K562 (cell line): ENCODE data around the gene TEX54. TPM values are rescaled to one million over a fixed set of nuclear protein-coding genes. Genes with fewer than 3 reads are reported as not detected.

Experiments
- ATAC-seq: fragments of 200-7000 bp; cut with Tn5 transposase; 3 replicates; pipeline ENCODE4 v1.9.1; 2020; ENCODE audit warnings: moderate library complexity
- BruUV-seq: library from RNA; stranded (reverse); fragments of 400-500 nt; replicated peaks from 2 replicates; lab custom pipeline; 2021; lab: Mats Ljungman, UMichigan
- CTCF ChIA-PET: fragments of 300-600 bp; formaldehyde crosslinking; extraction: SDS; loops from one replicate; lab custom pipeline; 2021; ENCODE audit warnings: low intra/inter-chr PET ratio; lab: Yijun Ruan, JAX
- POLR2A ChIA-PET: fragments of 300-600, 350-650 bp; sonication (Branson Sonifier 250); formaldehyde crosslinking; extraction: SDS; loops from one replicate; lab custom pipeline; 2021; ENCODE audit warnings: antibody characterized with exemption, inconsistent platforms; lab: Yijun Ruan, JAX
- DNase-seq, 4 experiments: peaks; one replicate each; pipeline versions ENCODE4 v3.0.0 to v3.0.0-alpha.2; 2011 to 2018; ENCODE audit warnings: low spot score in 3 of 4, mixed read lengths in 3 of 4; ENCODE audit errors: extremely low read depth in 1 of 4
- FAIRE-seq: peaks from 2 replicates; lab custom pipeline; 2011; peaks lifted over from hg19 to GRCh38; lab: Jason Lieb, UNC
- H2AFZ ChIP-seq: 2 replicates; pipeline ENCODE4 v1.6.0; 2011; ENCODE audit warnings: low read depth, low read length, control low read depth, inconsistent platforms
- H3K27ac ChIP-seq: fragments of 200-600 bp; 3 replicates; pipeline ENCODE4 v1.8.0; 2011; ENCODE audit warnings: low read depth, mild to moderate bottlenecking, control low read depth, inconsistent platforms, low read length, moderate library complexity, mixed read lengths; ENCODE audit errors: extremely low read depth
- H3K27me3 ChIP-seq, 2 experiments: fragments of 300-600 bp in 1 of 2; 2 replicates in 1 of 2; 3 replicates in 1 of 2; pipeline versions ENCODE4 v1.6.0 to v1.8.0; 2011; ENCODE audit warnings: inconsistent platforms in 2 of 2, low read length in 2 of 2, mild to moderate bottlenecking in 1 of 2, mixed read lengths in 1 of 2, moderate library complexity in 1 of 2; ENCODE audit not compliant: control insufficient read depth in 2 of 2, insufficient read depth in 2 of 2
- H3K36me3 ChIP-seq: fragments of 300-600 bp; 3 replicates; pipeline ENCODE4 v1.8.0; 2011; ENCODE audit warnings: mild to moderate bottlenecking, low read length, inconsistent platforms; ENCODE audit not compliant: control insufficient read depth, insufficient read depth
- H3K4me1 ChIP-seq, 2 experiments: fragments of 200-600 bp in 1 of 2; replicated peaks in 1 of 2; 2 replicates in 1 of 2; 3 replicates in 1 of 2; pipeline versions ENCODE4 v1.5.1 to v1.8.0; 2011; ENCODE audit warnings: inconsistent platforms in 2 of 2, low read length in 2 of 2, mild to moderate bottlenecking in 1 of 2, mixed read lengths in 1 of 2, moderate library complexity in 1 of 2; ENCODE audit not compliant: control insufficient read depth in 2 of 2, insufficient read depth in 2 of 2
- H3K4me2 ChIP-seq: 2 replicates; pipeline ENCODE4 v1.6.1; 2011; ENCODE audit warnings: low read length, control low read depth, inconsistent platforms, mixed read lengths; ENCODE audit not compliant: insufficient read depth
- H3K4me3 ChIP-seq: fragments of 200-600 bp; sonication (generic), shearing (Covaris generic); 2 replicates; pipeline ENCODE4 v1.5.1; 2016; ENCODE audit warnings: control low read depth, inconsistent platforms
- H3K79me2 ChIP-seq: fragments of 200-600 bp; 3 replicates; pipeline ENCODE4 v1.8.0; 2011; ENCODE audit warnings: low read length, inconsistent platforms; ENCODE audit not compliant: control insufficient read depth, insufficient read depth
- H3K9ac ChIP-seq, 2 experiments: 2 replicates each; pipeline versions ENCODE4 v1.6.0 to v1.6.1; 2011; ENCODE audit warnings: low read depth in 2 of 2, low read length in 2 of 2, control low read depth in 1 of 2, inconsistent platforms in 1 of 2, mild to moderate bottlenecking in 1 of 2, mixed read lengths in 1 of 2; ENCODE audit not compliant: insufficient read depth in 1 of 2
- H3K9me1 ChIP-seq: one replicate; pipeline ENCODE4 v1.6.0; 2011; ENCODE audit warnings: inconsistent platforms, mild to moderate bottlenecking, low read length, moderate library complexity; ENCODE audit not compliant: control insufficient read depth, insufficient read depth
- H3K9me3 ChIP-seq: replicated peaks from 2 replicates; pipeline ENCODE4 v1.5.1; 2011; ENCODE audit warnings: low read depth, low read length, inconsistent platforms; ENCODE audit not compliant: control insufficient read depth, insufficient read depth
- H4K20me1 ChIP-seq: replicated peaks from 2 replicates; pipeline ENCODE4 v1.6.1; 2011; ENCODE audit warnings: low read length, inconsistent platforms, mixed read lengths; ENCODE audit not compliant: control insufficient read depth, insufficient read depth
- DNMT1 ChIP-seq: fragments of 450-650 bp; IDR thresholded peaks from 2 replicates; pipeline ENCODE4 v1.6.1; 2016; ENCODE audit warnings: antibody characterized with exemption, mild to moderate bottlenecking
- ETV5 ChIP-seq: sonication (generic); formaldehyde crosslinking; IDR thresholded peaks from 2 replicates; pipeline ENCODE4 v1.4.0; 2020; ENCODE audit warnings: low read depth, mild to moderate bottlenecking, missing genetic modification reagents
- HNRNPL ChIP-seq: fragments of 200-400 bp; formaldehyde crosslinking; IDR thresholded peaks from 2 replicates; pipeline ENCODE4 v1.6.1; 2017; ENCODE audit warnings: low read depth, mild to moderate bottlenecking, low read length
- KAT7 ChIP-seq: sonication (generic); formaldehyde crosslinking; IDR thresholded peaks from 2 replicates; pipeline ENCODE4 v1.8.0; 2022; ENCODE audit warnings: missing genetic modification reagents, mild to moderate bottlenecking, borderline replicate concordance
- MYNN ChIP-seq, 2 experiments: sonication (generic); formaldehyde crosslinking in 1 of 2; IDR thresholded peaks; 2 replicates each; pipeline versions ENCODE4 v1.5.0 to v1.6.1; 2016 to 2020; ENCODE audit warnings: antibody characterized with exemption in 1 of 2, missing genetic modification reagents in 1 of 2
- SP1 ChIP-seq: sonication (generic); formaldehyde crosslinking; IDR thresholded peaks from 2 replicates; pipeline ENCODE4 v1.8.1; 2022; ENCODE audit warnings: mild to moderate bottlenecking, missing genetic modification reagents
- THAP12 ChIP-seq: fragments of 250-450 bp; sonication (Bioruptor Pico); IDR thresholded peaks from 2 replicates; pipeline ENCODE4 v1.9.0; 2021; ENCODE audit warnings: mild to moderate bottlenecking, inconsistent platforms
- THAP7 ChIP-seq: fragments of 250-450 bp; sonication (Bioruptor Pico); IDR thresholded peaks from 2 replicates; pipeline ENCODE4 v1.5.0; 2021
- ZFP91 ChIP-seq: sonication (generic); formaldehyde crosslinking; IDR thresholded peaks from 2 replicates; pipeline ENCODE4 v1.8.0; 2022; ENCODE audit warnings: mild to moderate bottlenecking, missing genetic modification reagents
- ZNF561 ChIP-seq: fragments of 450-650 bp; formaldehyde crosslinking; conservative IDR thresholded peaks from 2 replicates; pipeline ENCODE4 v1.4.0; 2020; ENCODE audit warnings: mild to moderate bottlenecking, moderate library complexity
- ZNF639 ChIP-seq, 2 experiments: fragments of 200-800 bp in 1 of 2; sonication (Bioruptor generic) in 1 of 2; sonication (generic) in 1 of 2; formaldehyde crosslinking in 1 of 2; IDR thresholded peaks in 1 of 2; conservative IDR thresholded peaks in 1 of 2; 2 replicates each; pipeline versions ENCODE4 v1.5.0 to v1.6.1; 2016 to 2020; ENCODE audit warnings: missing compliant biosample characterization in 1 of 2, missing genetic modification characterization in 1 of 2, missing genetic modification reagents in 1 of 2
- WGBS: fragments of 100-300 bp; shearing (Covaris generic); methylation state at CpG from one replicate; pipeline ENCODE4 v1.1.6; 2016; ENCODE audit warnings: low coverage, mixed read lengths; ENCODE audit not compliant: insufficient coverage; ENCODE audit errors: missing lambda C conversion rate; 5-methylcytosine and 5-hydroxymethylcytosine counted together
- in situ Hi-C: fragments of 300-500 bp; cut with MboI; formaldehyde crosslinking; loops from 4 replicates; pipeline ENCODE4 v1.15.0; 2018; ENCODE audit warnings: inconsistent platforms, mixed read lengths
- intact Hi-C: fragments of 100-400 bp; cut with micrococcal nuclease; formaldehyde crosslinking; loops from 2 replicates; pipeline ENCODE4 v1.14.2; 2022
- polyA plus RNA-seq, 8 experiments: library from polyadenylated mRNA; depleted of rRNA in 4 of 8; stranded (reverse) in 5 of 8; unstranded in 3 of 8; fragments of >200 nt; fragmentation: Nextera tagmentation in 2 of 8; fragmentation: Illumina TruSeq in 1 of 8; extraction: Ambion mirVana in 2 of 8; extraction: Trizol in 1 of 8; gene quantifications; 2 replicates each; pipeline versions ENCODE4 v1.2.1 to v1.2.3, GENCODE V29; 2011 to 2014; ENCODE audit warnings: inconsistent platforms in 1 of 8, missing spikeins in 1 of 8
- total RNA-seq, 7 experiments: library from RNA; depleted of rRNA in 6 of 7; stranded (reverse); fragments of >200 nt in 6 of 7; fragmentation: Illumina TruSeq in 2 of 7; extraction: Trizol in 2 of 7; gene quantifications; 2 replicates each; pipeline versions ENCODE4 v1.2.1 to v1.2.3, GENCODE V29; 2011 to 2021; ENCODE audit warnings: low replicate concordance in 1 of 7

The TEX54 gene
- total and polyA plus RNA-seq, 9 of the 15 experiments (the other 6 are each of a cell fraction or from before 2014, with no cell fraction given) = not detected

- ChIA-PET CTCF (interaction anchor here (0.6 to 4.5 kb wide), 10 partner anchors 54 to 392 kb away, joined by 3 to 51 read pairs (median 4); partner anchors contain the start of genes SLC3A2 and TTC9C), POLR2A (interaction anchor here (0.5 to 11.4 kb wide), 34 partner anchors 7 to 903 kb away, joined by 3 to 116 read pairs (median 4); partner anchors contain the start of genes C11orf98, CSKMT, HNRNPUL2 and LBHD1)
- Histone ChIP-seq H3K4me2 (peak within 1 kb of the TSS; percentile 92), H4K20me1 (no peaks in the 10 kb centered on the region), H3K9me1 (no peaks in the 10 kb centered on the region), H3K27ac (peak within 1 kb of the TSS; percentile 92), H3K9me3 (no peaks in the 10 kb centered on the region), H2AFZ (peak within 1 kb of the TSS; percentile 82), H3K4me3 (peak within 1 kb of the TSS; percentile 82), H3K9ac (peak within 1 kb of the TSS; percentile 68 to 99), H3K36me3 (peaks cover 52% of the 10 kb centered on the region; the same call in 2 of the 3 replicates), H3K4me1 (peaks cover 27 to 29% of the 10 kb centered on the region in 2 experiments), H3K79me2 (peaks cover 57% of the 10 kb centered on the region), H3K27me3 (no peaks in the 10 kb centered on the region)
- peak; percentile 84 for FAIRE-seq
- in situ Hi-C loops (no loop called here), intact Hi-C loops (loop anchor here (1.0 to 2.0 kb wide), 6 partner anchors 46 to 238 kb away; partner anchors contain the start of genes HNRNPUL2, SLC3A2, STX5 and TEX54)
- WGBS = 1% methylated on average over 84 of the region's 88 CpGs
- no TSS peak for BruUV-seq
- DNase-seq = peak; percentile 83 to 99 (median 90)
- peak; percentile 80 for ATAC-seq
- peak in 1 of 2 experiments; percentile 65; a peak in 1 of 4 replicates for TF ChIP-seq ZNF639 (CRISPR knock-in tag; conservative IDR thresholded peaks at IDR 0.05 in 1 of 2, IDR thresholded peaks at IDR 0.05 in 1 of 2)
- TF ChIP-seq SP1 = peak; percentile 97
- TF ChIP-seq DNMT1 = peak; percentile 85; the same call in 1 of the 2 replicates
- peak; percentile 81 for TF ChIP-seq ETV5 (CRISPR knock-in tag)
- no peak for TF ChIP-seq HNRNPL
- peak; percentile 80; the same call in 1 of the 2 replicates for TF ChIP-seq ZFP91 (CRISPR knock-in tag)
- TF ChIP-seq THAP7 (CRISPR knock-in tag) = peak; percentile 63
- no peak for TF ChIP-seq ZNF561 (CRISPR knock-in tag)
- peak; percentile 34; the same call in 1 of the 2 replicates for TF ChIP-seq KAT7 (CRISPR knock-in tag)
- peak; percentile 74 for TF ChIP-seq THAP12 (CRISPR knock-in tag)
- TF ChIP-seq MYNN (IDR thresholded peaks at IDR 0.05) = peak; percentile 15; the same call in 1 of the 2 replicates
- TF ChIP-seq MYNN (CRISPR knock-in tag; IDR thresholded peaks at IDR 0.05) = no peak
These were observed 45.5 kb downstream of the TEX54 start, which contains the start of gene TMEM179B for GRCh38 chr11:62787005-62787759. TSS of gene TMEM179B (plus strand) at chr11:62787402. CDS start at chr11:62787432, 30 bp downstream.
